Bronchial epithelial cell (primary cell): ENCODE results near the gene KCNJ6. TPM values are rescaled to one million over a fixed set of nuclear protein-coding genes. Genes with fewer than 3 reads are reported as not detected.

Experiments used
- DNase-seq: peaks from one replicate; pipeline ENCODE4 v3.0.0-alpha.2; 2010; ENCODE audit warnings: low read depth
- FAIRE-seq: peaks from 2 replicates; lab custom pipeline; 2011; peaks lifted over from hg19 to GRCh38; lab: Jason Lieb, UNC
- H3K27me3 ChIP-seq: 2 replicates; pipeline ENCODE4 v1.5.1; 2011; ENCODE audit warnings: low read length; ENCODE audit not compliant: control insufficient read depth, insufficient read depth
- H3K36me3 ChIP-seq: 2 replicates; pipeline ENCODE4 v1.5.1; 2011; ENCODE audit warnings: low read length; ENCODE audit not compliant: control insufficient read depth, insufficient read depth
- H3K4me3 ChIP-seq: 2 replicates; pipeline ENCODE4 v1.5.1; 2011; ENCODE audit warnings: mild to moderate bottlenecking, low read depth, low read length, control low read depth
- total RNA-seq: library from RNA; depleted of rRNA; stranded (reverse); fragments of >200 nt; gene quantifications from 2 replicates; pipeline ENCODE4 v1.2.1, GENCODE V29; 2014
- TF ChIP-seq, protein P1 (sequence below): IDR thresholded peaks from 2 replicates; pipeline ENCODE4 v1.5.1; 2011; ENCODE audit warnings: mild to moderate bottlenecking, moderate library complexity, low read length, control low read depth, inconsistent platforms; ENCODE audit not compliant: insufficient read depth, severe bottlenecking

Gene KCNJ6
- total RNA-seq, 1 donor from 2014 or later, result not detected

DNA sequence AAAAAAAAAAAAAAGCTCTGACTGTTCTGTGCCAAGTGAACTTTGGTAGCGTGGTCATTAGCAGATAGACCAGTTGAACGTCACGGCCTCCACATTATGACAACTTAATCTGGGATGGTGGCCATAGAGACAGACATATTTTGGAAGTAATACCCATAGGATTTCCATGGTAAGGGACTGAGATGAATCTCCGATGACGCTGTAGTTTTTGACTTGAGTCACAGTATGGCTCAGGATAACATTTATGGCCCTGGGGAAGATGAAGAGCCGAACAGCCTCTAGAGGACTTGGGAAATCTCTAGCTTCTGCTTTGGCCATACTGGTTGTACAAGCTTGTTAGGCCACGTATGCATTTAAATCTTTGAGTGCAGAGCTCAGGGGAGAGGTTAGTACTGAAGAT is 214.0 kb downstream of the KCNJ6 start:
- TF ChIP-seq, protein P1, sequence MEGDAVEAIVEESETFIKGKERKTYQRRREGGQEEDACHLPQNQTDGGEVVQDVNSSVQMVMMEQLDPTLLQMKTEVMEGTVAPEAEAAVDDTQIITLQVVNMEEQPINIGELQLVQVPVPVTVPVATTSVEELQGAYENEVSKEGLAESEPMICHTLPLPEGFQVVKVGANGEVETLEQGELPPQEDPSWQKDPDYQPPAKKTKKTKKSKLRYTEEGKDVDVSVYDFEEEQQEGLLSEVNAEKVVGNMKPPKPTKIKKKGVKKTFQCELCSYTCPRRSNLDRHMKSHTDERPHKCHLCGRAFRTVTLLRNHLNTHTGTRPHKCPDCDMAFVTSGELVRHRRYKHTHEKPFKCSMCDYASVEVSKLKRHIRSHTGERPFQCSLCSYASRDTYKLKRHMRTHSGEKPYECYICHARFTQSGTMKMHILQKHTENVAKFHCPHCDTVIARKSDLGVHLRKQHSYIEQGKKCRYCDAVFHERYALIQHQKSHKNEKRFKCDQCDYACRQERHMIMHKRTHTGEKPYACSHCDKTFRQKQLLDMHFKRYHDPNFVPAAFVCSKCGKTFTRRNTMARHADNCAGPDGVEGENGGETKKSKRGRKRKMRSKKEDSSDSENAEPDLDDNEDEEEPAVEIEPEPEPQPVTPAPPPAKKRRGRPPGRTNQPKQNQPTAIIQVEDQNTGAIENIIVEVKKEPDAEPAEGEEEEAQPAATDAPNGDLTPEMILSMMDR, result no peak
- Histone ChIP-seq H3K36me3 (no peaks in the 10 kb centered on the region), H3K27me3 (no peaks in the 10 kb centered on the region), H3K4me3 (no peak overlapping the region)
- FAIRE-seq (peak; percentile 50), DNase-seq (no peak)

DNA sequence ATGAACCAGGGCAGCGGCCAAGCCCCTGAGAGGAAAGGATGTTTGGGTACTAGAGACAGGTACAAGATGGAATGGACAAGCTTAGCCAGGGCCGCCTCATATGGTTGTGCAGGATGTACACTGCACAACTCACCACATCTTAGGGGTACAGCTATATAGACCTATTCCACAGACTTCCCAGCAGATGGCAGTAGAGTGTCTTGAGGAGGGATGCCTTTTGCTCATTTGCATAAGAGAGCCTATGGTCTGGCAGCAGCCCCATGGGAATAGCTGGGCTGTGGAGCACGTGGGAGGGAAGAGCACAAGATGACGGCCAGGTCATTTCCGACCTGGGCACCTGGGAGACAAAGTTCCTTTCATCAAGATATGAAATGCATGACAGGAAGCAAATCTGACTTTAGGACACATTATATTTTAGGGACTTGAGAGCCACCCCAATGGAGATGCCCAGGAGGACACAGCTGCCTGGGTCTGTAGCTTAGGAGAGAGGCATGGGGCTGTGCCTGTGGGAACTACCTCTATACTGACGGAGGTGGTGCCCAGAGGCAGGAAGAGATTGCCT is 215.5 kb downstream of the KCNJ6 start:
- Histone ChIP-seq H3K27me3 (no peaks in the 10 kb centered on the region), H3K36me3 (no peaks in the 10 kb centered on the region), H3K4me3 (no peak overlapping the region)
- FAIRE-seq (no peak), DNase-seq (peak; percentile 70)
- TF ChIP-seq, protein P1, result peak; percentile 80

DNA sequence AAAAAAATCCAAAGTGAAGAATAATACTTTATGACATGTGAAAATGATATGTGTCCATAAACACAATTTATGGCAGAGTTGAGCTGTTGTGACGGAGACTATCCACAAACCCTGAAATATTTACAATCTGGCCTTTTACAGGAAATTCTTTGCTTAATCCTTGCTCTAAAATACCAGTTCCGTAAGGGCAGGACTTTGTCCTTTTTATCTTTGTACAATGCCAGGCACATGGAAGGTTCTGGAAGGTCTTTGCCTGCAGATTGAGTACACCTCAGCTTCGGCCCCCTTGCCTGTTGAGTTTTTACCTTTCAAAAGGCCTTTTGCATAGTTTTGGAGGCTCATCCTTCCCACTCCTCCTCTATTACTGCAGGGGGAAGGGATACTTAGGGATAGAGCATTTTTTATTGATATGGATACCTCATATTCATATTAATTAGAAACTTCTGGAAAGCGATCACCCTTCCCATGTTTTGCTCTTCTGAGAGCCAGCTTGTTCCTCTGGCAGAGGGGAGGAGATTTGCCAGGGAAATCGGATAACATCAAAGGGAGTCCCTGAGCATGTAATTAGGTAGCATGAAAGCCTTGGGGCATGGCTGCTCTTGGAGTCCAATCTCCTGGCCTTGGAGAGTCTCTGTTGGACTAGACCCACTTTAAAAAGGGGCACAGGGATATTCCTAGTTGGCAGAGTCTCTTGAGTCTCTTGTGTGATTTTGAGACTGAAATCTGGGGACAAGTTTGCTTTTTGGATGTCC is 217.1 kb downstream of the KCNJ6 start:
- FAIRE-seq, result no peak
- Histone ChIP-seq H3K27me3 (no peaks in the 10 kb centered on the region), H3K36me3 (no peaks in the 10 kb centered on the region), H3K4me3 (no peak overlapping the region)
- TF ChIP-seq, protein P1, result no peak
- DNase-seq, result no peak

DNA sequence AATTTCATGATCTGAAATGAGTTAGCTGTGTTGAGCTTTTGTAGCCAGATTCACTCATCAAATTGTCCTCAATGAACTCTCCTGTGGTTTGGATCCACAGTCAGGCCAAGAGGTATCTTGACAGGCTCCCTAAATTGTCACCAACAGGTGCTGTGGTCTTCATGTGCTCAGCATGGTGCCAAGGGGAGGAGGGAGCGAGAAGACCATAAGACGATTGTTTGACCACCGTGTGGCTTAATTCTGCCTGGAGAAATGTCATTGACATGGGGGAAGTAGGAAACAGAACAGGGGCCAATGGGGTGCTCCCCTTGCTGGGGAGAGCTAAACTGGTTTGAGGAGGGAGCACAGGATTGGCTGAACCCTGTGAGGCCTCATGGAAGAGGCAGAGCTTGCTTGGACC is 219.3 kb downstream of the KCNJ6 start:
- no peaks in the 10 kb centered on the region for H3K36me3 ChIP-seq
- no peak overlapping the region for H3K4me3 ChIP-seq
- TF ChIP-seq, protein P1, result no peak
- FAIRE-seq (peak; percentile 13), DNase-seq (no peak)
- H3K27me3 ChIP-seq, result no peaks in the 10 kb centered on the region

DNA sequence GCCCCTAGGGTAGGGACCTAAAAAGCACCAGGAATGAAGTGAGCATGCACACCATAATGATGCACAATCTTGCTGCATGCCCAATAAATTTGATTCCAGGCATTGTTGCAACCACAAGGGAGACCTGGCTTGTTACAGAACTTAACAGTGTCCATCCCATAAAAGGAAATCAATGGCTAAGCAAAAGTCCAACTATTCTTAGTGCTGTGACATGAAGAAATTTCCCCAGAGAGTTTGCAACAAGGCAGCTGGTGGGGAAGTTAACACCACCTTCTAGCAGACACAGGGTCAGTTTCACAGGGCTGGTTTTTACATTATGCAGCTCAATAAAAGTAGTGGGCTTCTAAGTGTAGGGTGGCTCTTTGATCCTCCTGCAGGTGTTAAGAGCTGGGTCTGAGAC is 221.1 kb downstream of the KCNJ6 start:
- DNase-seq, result no peak
- H3K27me3 ChIP-seq, result no peaks in the 10 kb centered on the region
- peak; percentile 77 for FAIRE-seq
- TF ChIP-seq, protein P1, result no peak
- H3K36me3 ChIP-seq, result no peaks in the 10 kb centered on the region
- no peak overlapping the region for H3K4me3 ChIP-seq
